Fibroblast of mammary gland (primary cell): ENCODE measurements around the gene DTNB.
"Not testable (repeated sequence)": the region's sequence is repeated elsewhere in the genome, so short reads cannot be mapped to it uniquely, and the experiment has no call there.

Experiments used
- DNase-seq: peaks from one replicate; pipeline ENCODE4 v3.0.0-alpha.2; 2010; ENCODE audit warnings: low read depth
- H3K4me3 ChIP-seq: 2 replicates; pipeline ENCODE4 v1.5.1; 2011; ENCODE audit warnings: low read depth, mild to moderate bottlenecking, low read length, moderate library complexity; ENCODE audit not compliant: control insufficient read depth
- TF ChIP-seq, protein P1 (sequence below): conservative IDR thresholded peaks from 2 replicates; pipeline ENCODE4 v1.5.1; 2011; ENCODE audit warnings: low read depth, low read length, inconsistent platforms; ENCODE audit not compliant: control insufficient read depth, insufficient read depth

DTNB gene

DNA sequence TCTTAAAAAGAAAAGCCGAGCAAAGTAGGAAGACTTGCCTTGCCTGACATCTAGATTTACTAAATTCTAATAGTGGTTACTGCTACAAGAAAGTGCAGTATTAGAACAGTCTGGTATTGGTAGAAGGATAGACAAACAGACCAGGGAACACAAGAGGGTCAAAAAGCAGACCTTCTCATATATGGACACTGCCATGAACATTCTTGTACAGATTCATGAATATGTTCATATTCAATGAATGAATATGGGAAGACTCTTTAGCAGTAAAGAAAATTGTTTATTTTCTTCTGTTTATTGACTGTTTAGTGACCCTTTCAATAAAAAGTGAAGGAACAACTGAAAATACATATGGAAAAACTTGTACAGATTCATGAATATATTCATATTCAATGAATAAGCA lies 37.6 kb downstream of the DTNB start:
- no peak overlapping the region for H3K4me3 ChIP-seq
- TF ChIP-seq, protein P1, sequence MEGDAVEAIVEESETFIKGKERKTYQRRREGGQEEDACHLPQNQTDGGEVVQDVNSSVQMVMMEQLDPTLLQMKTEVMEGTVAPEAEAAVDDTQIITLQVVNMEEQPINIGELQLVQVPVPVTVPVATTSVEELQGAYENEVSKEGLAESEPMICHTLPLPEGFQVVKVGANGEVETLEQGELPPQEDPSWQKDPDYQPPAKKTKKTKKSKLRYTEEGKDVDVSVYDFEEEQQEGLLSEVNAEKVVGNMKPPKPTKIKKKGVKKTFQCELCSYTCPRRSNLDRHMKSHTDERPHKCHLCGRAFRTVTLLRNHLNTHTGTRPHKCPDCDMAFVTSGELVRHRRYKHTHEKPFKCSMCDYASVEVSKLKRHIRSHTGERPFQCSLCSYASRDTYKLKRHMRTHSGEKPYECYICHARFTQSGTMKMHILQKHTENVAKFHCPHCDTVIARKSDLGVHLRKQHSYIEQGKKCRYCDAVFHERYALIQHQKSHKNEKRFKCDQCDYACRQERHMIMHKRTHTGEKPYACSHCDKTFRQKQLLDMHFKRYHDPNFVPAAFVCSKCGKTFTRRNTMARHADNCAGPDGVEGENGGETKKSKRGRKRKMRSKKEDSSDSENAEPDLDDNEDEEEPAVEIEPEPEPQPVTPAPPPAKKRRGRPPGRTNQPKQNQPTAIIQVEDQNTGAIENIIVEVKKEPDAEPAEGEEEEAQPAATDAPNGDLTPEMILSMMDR, result no peak
- DNase-seq, result no peak

DNA sequence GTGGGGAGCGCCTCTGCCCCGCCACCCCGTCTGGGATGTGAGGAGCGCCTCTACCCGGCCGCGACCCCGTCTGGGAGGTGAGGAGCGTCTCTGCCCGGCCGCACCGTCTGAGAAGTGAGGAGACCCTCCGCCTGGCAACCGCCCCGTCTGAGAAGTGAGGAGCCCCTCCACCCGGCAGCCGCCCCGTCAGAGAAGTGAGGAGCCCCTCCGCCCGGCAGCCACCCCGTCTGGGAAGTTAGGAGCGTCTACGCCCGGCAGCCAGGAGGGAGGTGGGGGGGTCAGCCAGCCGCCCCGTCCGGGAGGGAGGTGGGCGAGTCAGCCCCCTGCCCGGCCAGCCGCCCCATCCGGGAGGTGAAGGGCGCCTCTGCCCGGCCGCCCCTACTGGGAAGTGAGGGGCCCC lies 39.6 kb downstream of the DTNB start:
- not testable (repeated sequence) for DNase-seq, H3K4me3 ChIP-seq

DNA sequence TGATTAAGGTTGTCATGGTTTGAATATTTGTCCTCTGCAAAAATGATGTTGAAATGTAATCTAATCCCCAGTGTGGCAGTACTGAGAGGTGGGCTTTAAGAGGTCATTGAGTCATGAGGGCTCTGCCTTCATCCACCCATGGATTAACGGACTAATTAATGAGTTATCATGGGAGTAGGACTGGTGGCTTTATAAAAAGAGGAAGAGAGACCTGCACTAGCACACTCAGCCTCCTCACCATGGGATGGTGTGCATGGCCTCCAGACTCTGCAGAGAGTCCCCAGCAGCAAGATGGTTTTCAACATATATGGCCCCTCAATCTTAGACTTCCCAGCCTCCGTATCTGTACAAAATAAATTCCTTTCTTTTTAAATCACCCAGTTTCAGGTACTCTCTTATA lies 41.0 kb downstream of the DTNB start:
- no peak for DNase-seq
- no peak overlapping the region for H3K4me3 ChIP-seq
- TF ChIP-seq, protein P1, result no peak

DNA sequence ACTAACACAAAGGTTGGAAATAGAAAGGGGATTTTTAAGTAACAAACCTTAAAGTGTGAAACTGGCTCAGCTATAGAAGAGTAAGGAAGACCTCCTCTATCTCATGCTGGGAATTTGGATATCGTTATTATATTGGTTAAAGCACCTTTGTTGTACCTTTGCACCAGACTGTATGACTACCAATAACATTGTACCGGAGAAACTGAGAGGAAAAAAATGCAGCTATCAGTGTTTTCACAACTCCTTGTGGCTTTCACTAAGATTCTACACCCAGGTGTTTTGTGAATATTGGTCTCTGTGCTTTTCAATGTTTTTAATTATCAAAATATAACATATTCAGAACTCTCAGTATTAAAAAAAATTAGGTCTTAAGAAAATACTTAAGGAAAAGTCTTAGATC lies 48.7 kb downstream of the DTNB start:
- no peak overlapping the region for H3K4me3 ChIP-seq
- TF ChIP-seq, protein P1, result no peak
- DNase-seq, result no peak

DNA sequence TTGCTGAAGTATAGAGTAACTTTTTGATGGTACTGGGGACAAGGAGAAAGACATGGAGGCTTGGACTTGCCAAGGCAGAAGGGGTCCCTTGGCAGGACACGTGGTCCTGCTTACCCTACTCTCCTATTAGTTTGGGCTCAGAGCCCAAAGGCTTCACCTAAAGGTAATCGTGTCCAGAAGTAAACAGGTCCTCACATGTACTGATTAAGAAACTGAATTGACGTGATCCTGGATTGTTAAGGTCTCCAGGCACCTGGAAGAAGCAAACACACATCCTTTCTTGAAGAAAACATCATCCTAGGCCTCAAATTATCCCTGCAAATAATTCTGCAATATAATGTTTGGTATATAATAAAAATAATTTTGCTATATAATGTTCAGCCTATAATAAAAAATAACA lies 50.0 kb downstream of the DTNB start:
- TF ChIP-seq, protein P1, result no peak
- DNase-seq, result no peak

DNA sequence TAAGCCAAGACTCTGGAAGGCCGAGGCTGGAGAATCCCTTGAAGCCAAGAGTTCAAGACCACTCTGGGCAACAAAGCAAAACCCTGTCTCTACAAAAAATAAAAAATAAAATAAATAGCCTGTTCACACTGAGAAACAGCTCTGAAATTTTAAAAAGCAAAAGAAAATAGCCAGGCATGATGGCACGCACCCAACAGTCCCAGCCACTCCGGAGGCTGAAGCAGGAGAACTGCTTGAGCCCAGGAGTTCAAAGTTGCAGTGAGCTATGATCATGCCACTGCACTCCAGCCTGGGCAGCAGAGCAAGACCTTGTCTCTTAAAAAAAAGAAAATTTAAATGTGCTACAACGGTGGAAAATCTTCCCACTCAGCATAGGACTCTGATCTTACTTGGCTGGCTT lies 52.7 kb downstream of the DTNB start:
- no peak for DNase-seq
- TF ChIP-seq, protein P1, result no peak
- no peak overlapping the region for H3K4me3 ChIP-seq

More for the DNA sequence above, 50.0 kb downstream of the DTNB start:
- no peak overlapping the region for H3K4me3 ChIP-seq

DNA sequence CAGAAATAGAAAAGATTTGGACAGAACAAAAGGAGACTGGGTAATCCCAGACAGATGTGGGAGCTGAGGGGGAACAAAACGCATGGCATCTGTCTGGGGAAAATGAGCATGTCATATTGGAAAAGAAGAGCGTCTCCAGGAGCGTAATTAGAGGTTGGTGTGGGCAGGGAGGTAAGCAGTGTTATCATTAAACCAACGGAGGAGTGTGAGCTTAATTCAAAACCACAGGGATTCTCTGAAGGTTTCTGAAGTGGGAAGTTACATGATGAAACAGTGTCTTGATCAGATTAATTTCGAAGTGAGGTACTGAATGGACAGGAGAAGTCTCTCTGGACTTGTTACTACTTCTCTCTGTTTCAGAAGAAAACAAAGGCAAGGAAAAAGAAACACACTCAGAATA lies 53.3 kb downstream of the DTNB start:
- H3K4me3 ChIP-seq, result no peak overlapping the region
- TF ChIP-seq, protein P1, result no peak
- DNase-seq, result no peak
